Mesendoderm (in vitro differentiated cells): Measurements from ENCODE around the gene BTF3.
A peak's percentile ranks its signal among the peaks of the same experiment; 100 is the strongest.

ENCODE experiments used
- DNase-seq: peaks from one replicate; pipeline ENCODE4 v3.0.0; 2013
- H2AK5ac ChIP-seq: 2 replicates; pipeline ENCODE4 v1.6.1; 2013; ENCODE audit warnings: low read length, inconsistent platforms
- H2BK120ac ChIP-seq: 2 replicates; pipeline ENCODE4 v1.6.1; 2013; ENCODE audit warnings: low read depth, mild to moderate bottlenecking, low read length, moderate library complexity, mixed read lengths
- H2BK15ac ChIP-seq: replicated peaks from 2 replicates; pipeline ENCODE4 v1.6.1; 2013; ENCODE audit warnings: low read depth, mild to moderate bottlenecking, moderate library complexity
- H2BK5ac ChIP-seq: 2 replicates; pipeline ENCODE4 v1.6.1; 2013; ENCODE audit warnings: low read length, inconsistent platforms
- H3K18ac ChIP-seq: 2 replicates; pipeline ENCODE4 v1.6.1; 2013; ENCODE audit warnings: mild to moderate bottlenecking, low read length, mixed read lengths
- H3K23ac ChIP-seq: one replicate; pipeline ENCODE4 v1.6.1; 2013; ENCODE audit warnings: low read length
- H3K27ac ChIP-seq: 2 replicates; pipeline ENCODE4 v1.5.1; 2013; ENCODE audit warnings: low read depth, mild to moderate bottlenecking, inconsistent platforms, low read length, moderate library complexity
- H3K27me3 ChIP-seq: 2 replicates; pipeline ENCODE4 v1.6.1; 2013; ENCODE audit warnings: low read length, control low read depth, mild to moderate bottlenecking, inconsistent platforms; ENCODE audit not compliant: insufficient read depth, poor library complexity
- H3K36me3 ChIP-seq: 2 replicates; pipeline ENCODE4 v1.6.1; 2013; ENCODE audit warnings: low read length, inconsistent platforms; ENCODE audit not compliant: control insufficient read depth, insufficient read depth
- H3K4ac ChIP-seq: one replicate; pipeline ENCODE4 v1.6.1; 2013; ENCODE audit warnings: low read depth, mild to moderate bottlenecking, low read length, moderate library complexity
- H3K4me1 ChIP-seq: 2 replicates; pipeline ENCODE4 v1.6.1; 2013; ENCODE audit warnings: low read depth, low read length, inconsistent platforms; ENCODE audit not compliant: control insufficient read depth
- H3K4me2 ChIP-seq: 2 replicates; pipeline ENCODE4 v1.6.1; 2013; ENCODE audit warnings: low read length
- H3K4me3 ChIP-seq: 2 replicates; pipeline ENCODE4 v1.5.1; 2013; ENCODE audit warnings: mild to moderate bottlenecking, low read length
- H3K56ac ChIP-seq: one replicate; pipeline ENCODE4 v1.6.1; 2013; ENCODE audit warnings: low read length
- H3K79me1 ChIP-seq: 2 replicates; pipeline ENCODE4 v1.6.1; 2013; ENCODE audit warnings: low read length, inconsistent platforms
- H3K79me2 ChIP-seq: 2 replicates; pipeline ENCODE4 v1.6.1; 2013; ENCODE audit warnings: mild to moderate bottlenecking, low read length; ENCODE audit not compliant: control insufficient read depth, insufficient read depth
- H3K9ac ChIP-seq: 2 replicates; pipeline ENCODE4 v1.6.1; 2013; ENCODE audit warnings: low read length, inconsistent platforms
- H4K5ac ChIP-seq: one replicate; pipeline ENCODE4 v1.6.1; 2013; ENCODE audit warnings: low read length
- H4K8ac ChIP-seq: one replicate; pipeline ENCODE4 v1.6.1; 2013; ENCODE audit warnings: low read depth, mild to moderate bottlenecking, control low read depth, low read length, moderate library complexity
- WGBS: extraction: QIAGEN DNeasy Blood & Tissue Kit; methylation state at CpG from one replicate; pipeline ENCODE4 v1.1.7; 2013; ENCODE audit warnings: low lambda C conversion rate, missing lambda C conversion rate; ENCODE audit not compliant: insufficient coverage; ENCODE audit errors: extremely low coverage; 5-methylcytosine and 5-hydroxymethylcytosine counted together

The BTF3 gene

DNA sequence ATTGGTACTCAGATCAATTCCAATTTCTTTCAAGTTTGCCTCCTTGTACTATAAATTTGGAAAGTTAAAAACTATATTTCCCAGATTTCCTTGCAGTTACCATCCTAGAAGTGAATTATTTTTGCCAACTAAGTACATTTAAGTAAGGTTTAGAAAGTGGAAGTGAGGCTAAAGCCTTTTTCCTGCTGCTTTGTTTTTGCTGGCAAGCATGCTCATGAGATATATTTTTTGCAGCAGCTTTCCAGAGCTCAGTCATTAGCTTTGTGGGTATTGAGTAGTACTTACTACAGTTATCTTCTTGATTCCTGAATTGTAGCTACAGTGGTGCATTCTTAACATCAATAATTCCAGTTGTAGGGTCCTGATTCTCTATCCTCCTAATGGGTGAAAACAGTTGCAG is 3.5 kb upstream of the BTF3 start:
- no peak for DNase-seq

DNA sequence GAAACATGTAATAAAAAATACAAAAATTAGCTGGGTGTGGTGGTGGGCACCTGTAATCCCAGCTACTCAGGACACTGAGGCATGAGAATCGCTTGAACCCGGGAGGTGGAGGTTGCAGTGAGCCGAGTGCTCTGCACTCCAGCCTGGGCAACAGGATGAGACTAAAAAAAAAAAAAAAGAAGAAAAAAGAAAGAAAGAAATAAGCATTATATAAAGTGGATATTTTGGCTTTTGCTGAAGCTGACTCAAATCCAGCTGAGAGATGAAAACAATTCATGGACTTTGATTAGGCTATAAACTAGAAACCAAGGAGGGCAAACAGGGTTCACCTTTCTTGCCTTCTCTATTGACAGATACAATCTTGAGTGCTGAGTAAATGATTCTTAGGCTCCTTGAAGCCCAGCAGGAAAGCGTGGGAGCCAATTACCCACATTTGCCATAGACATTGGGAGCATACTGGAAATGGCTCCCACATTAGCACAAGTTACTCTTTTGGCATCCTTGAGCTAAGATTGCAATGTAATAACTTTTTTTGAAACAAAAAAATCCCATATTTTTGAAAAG is 2.4 kb upstream of the BTF3 start:
- no peak overlapping the region for H3K18ac ChIP-seq
- H3K4me1 ChIP-seq: peaks cover 3% of the 10 kb centered on the region
- no peak overlapping the region for H3K56ac ChIP-seq
- no peak overlapping the region for H3K4ac ChIP-seq
- H3K4me3 ChIP-seq: no peak overlapping the region
- DNase-seq: peak; percentile 22
- no peaks in the 10 kb centered on the region for H3K79me1 ChIP-seq
- H4K5ac ChIP-seq: no peak overlapping the region
- WGBS: no CpG with 5 or more reads among the region's 4 CpGs
- no peak overlapping the region for H3K4me2 ChIP-seq
- H3K9ac ChIP-seq: no peak overlapping the region
- no peak overlapping the region for H3K27ac ChIP-seq
- H3K27me3 ChIP-seq: no peaks in the 10 kb centered on the region
- peaks cover 20% of the 10 kb centered on the region for H3K79me2 ChIP-seq
- H3K36me3 ChIP-seq: no peaks in the 10 kb centered on the region
- no peak overlapping the region for H3K23ac ChIP-seq
- H2BK120ac ChIP-seq: no peak overlapping the region
- no peak overlapping the region for H2BK5ac ChIP-seq
- H2AK5ac ChIP-seq: no peak overlapping the region
- H2BK15ac ChIP-seq: no peak overlapping the region
- H4K8ac ChIP-seq: no peak overlapping the region

More for the DNA sequence above, 3.5 kb upstream of the BTF3 start:
- no peaks in the 10 kb centered on the region for H3K79me1 ChIP-seq
- no peak overlapping the region for H2AK5ac ChIP-seq
- no peak overlapping the region for H3K56ac ChIP-seq
- no peak overlapping the region for H3K4me3 ChIP-seq
- H3K18ac ChIP-seq: no peak overlapping the region
- H3K4me2 ChIP-seq: no peak overlapping the region
- H3K27ac ChIP-seq: no peak overlapping the region
- peaks cover 3% of the 10 kb centered on the region for H3K4me1 ChIP-seq
- no peaks in the 10 kb centered on the region for H3K27me3 ChIP-seq
- H3K36me3 ChIP-seq: no peaks in the 10 kb centered on the region
- H2BK120ac ChIP-seq: no peak overlapping the region
- H4K5ac ChIP-seq: no peak overlapping the region
- no peak overlapping the region for H2BK15ac ChIP-seq
- no peak overlapping the region for H3K4ac ChIP-seq
- H3K9ac ChIP-seq: no peak overlapping the region
- H3K79me2 ChIP-seq: peaks cover 14% of the 10 kb centered on the region
- H3K23ac ChIP-seq: no peak overlapping the region
- no peak overlapping the region for H4K8ac ChIP-seq
- H2BK5ac ChIP-seq: no peak overlapping the region

DNA sequence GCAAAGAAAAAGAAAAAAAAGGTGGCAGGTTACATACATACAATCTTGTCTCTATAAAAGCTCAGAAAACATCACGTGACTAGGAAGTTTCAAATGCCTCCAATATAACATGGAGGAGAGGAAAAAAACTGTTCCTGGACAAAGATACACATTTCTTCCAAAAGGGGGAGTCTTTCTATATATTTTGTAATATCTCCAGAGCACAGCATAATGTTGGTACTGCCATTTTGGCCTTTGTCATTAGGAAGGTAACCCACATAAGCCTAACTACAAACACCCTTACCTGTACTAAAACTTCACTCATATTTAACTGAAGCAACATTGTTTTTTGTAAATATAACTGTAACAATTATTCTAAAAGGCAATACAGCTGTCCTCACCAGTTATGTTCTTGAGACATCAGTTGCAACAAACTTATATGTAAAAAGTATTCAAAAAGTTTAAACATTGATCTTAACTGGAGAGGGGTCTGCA is 1.2 kb upstream of the BTF3 start:
- H4K5ac ChIP-seq: no peak overlapping the region
- no peak overlapping the region for H4K8ac ChIP-seq
- peaks cover 3% of the 10 kb centered on the region for H3K4me1 ChIP-seq
- H3K56ac ChIP-seq: no peak overlapping the region
- no peak overlapping the region for H2BK15ac ChIP-seq
- no peak overlapping the region for H2AK5ac ChIP-seq
- H3K36me3 ChIP-seq: no peaks in the 10 kb centered on the region
- peak; percentile 45 for DNase-seq
- no peak overlapping the region for H3K27ac ChIP-seq
- no peaks in the 10 kb centered on the region for H3K27me3 ChIP-seq
- H3K9ac ChIP-seq: no peak overlapping the region
- WGBS: no CpG with 5 or more reads among the region's 1 CpG
- no peak overlapping the region for H3K23ac ChIP-seq
- H3K4me3 ChIP-seq: no peak overlapping the region
- no peak overlapping the region for H3K4ac ChIP-seq
- H3K79me1 ChIP-seq: no peaks in the 10 kb centered on the region
- no peak overlapping the region for H2BK5ac ChIP-seq
- no peak overlapping the region for H2BK120ac ChIP-seq
- no peak overlapping the region for H3K4me2 ChIP-seq
- H3K18ac ChIP-seq: no peak overlapping the region
- peaks cover 27% of the 10 kb centered on the region for H3K79me2 ChIP-seq

DNA sequence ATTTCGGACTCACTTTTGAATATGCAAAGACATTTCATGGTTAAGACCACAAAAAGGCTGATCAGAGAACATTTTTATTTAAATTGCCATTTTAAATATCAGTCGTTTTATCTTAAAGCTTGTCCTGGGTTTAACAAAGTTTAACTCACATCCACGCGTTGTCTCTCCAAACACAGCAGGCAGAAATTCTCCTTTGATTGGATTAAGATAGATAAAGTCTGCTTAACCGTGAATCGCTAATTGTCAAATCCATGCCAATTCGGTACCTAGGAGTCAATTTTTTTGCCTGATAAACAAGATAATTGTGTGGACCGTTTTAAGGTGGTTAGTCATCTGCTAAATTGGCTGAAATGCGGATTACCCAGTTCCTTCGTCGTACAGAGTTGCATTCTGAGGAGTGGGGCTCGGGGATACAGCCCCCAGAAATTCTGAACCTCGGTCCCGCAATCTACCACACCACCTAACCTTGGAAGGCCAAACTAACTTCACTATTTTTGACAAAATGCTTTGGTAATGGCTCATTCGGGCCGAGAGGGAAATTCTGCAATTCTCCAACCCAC is 665 bp upstream of the BTF3 start:
- peak overlapping the region; percentile 49 for H3K4me3 ChIP-seq
- peak overlapping the region; percentile 57 for H3K18ac ChIP-seq
- no peak overlapping the region for H3K23ac ChIP-seq
- H2AK5ac ChIP-seq: peak overlapping the region; percentile 51
- no peak overlapping the region for H2BK120ac ChIP-seq
- H3K36me3 ChIP-seq: no peaks in the 10 kb centered on the region
- DNase-seq: peak; percentile 75
- H3K27ac ChIP-seq: peak overlapping the region; percentile 82
- peaks cover 3% of the 10 kb centered on the region for H3K4me1 ChIP-seq
- peak overlapping the region; percentile 6 for H2BK5ac ChIP-seq
- H3K56ac ChIP-seq: peak overlapping the region; percentile 98
- H3K9ac ChIP-seq: peak overlapping the region; percentile 99
- peaks cover 29% of the 10 kb centered on the region for H3K79me2 ChIP-seq
- no peak overlapping the region for H4K5ac ChIP-seq
- H2BK15ac ChIP-seq: no peak overlapping the region
- WGBS: no CpG with 5 or more reads among the region's 16 CpGs
- no peak overlapping the region for H3K4ac ChIP-seq
- H4K8ac ChIP-seq: no peak overlapping the region
- peak overlapping the region; percentile 72 for H3K4me2 ChIP-seq
- no peaks in the 10 kb centered on the region for H3K79me1 ChIP-seq
- H3K27me3 ChIP-seq: no peaks in the 10 kb centered on the region

DNA sequence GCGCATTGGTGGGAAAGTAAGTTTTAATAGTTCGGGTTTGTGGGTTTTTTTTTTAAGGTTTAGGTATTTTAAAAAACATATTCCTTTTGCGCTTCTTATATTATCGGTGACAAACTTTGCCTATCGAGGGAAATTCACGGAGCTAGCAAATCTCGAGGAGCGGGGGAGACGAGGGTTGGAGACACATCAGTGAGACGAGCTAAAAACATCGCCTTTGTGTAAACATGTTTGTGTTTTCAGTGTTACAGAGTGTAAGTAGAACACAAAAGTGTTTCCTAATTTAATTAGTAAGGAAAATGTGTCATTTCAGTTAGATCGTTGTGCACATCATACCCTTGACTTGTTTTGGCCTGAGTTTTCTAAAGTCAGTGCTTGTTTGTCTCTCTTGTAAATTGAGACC is 945 bp downstream of the BTF3 start:
- no peak for DNase-seq
- no CpG with 5 or more reads among the region's 12 CpGs for WGBS
- peaks cover 29% of the 10 kb centered on the region for H3K79me2 ChIP-seq
- peak overlapping the region; percentile 98 for H3K56ac ChIP-seq
- no peak overlapping the region for H3K23ac ChIP-seq
- no peak overlapping the region for H4K5ac ChIP-seq
- H3K27ac ChIP-seq: no peak overlapping the region
- H3K4me3 ChIP-seq: peak overlapping the region; percentile 95
- peak overlapping the region; percentile 99 for H3K9ac ChIP-seq
- no peak overlapping the region for H3K18ac ChIP-seq
- H2AK5ac ChIP-seq: no peak overlapping the region
- H2BK15ac ChIP-seq: no peak overlapping the region
- H3K79me1 ChIP-seq: peaks cover 4% of the 10 kb centered on the region
- H2BK5ac ChIP-seq: no peak overlapping the region
- H3K4me2 ChIP-seq: peak overlapping the region; percentile 42
- H3K27me3 ChIP-seq: no peaks in the 10 kb centered on the region
- peaks cover 4% of the 10 kb centered on the region for H3K36me3 ChIP-seq
- H2BK120ac ChIP-seq: no peak overlapping the region
- H3K4me1 ChIP-seq: peaks cover 3% of the 10 kb centered on the region
- no peak overlapping the region for H3K4ac ChIP-seq
- H4K8ac ChIP-seq: no peak overlapping the region

DNA sequence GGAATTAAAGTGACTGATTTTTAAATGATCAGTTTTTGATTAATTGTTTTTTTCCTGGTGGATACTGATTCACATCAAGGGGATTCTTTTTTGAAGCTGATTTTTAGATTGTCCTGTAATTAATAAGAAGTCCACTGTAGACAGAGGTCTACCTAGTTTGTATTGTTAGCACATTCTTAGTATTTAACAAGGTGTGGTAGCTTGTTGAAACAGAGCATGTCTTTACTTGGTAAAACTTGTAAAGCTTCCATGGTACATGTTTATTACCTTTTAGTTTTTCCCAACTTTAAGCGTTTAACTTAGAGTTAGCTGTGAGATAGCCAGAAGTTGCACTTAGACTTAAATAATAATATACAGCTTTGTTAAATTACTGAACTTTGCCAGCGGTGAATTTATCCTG is 1.5 kb downstream of the BTF3 start:
- no peak for DNase-seq
- WGBS: no CpG with 5 or more reads among the region's 2 CpGs
- H3K79me2 ChIP-seq: peaks cover 29% of the 10 kb centered on the region
- no peak overlapping the region for H2BK15ac ChIP-seq
- no peak overlapping the region for H2AK5ac ChIP-seq
- peaks cover 3% of the 10 kb centered on the region for H3K4me1 ChIP-seq
- H3K18ac ChIP-seq: no peak overlapping the region
- peaks cover 4% of the 10 kb centered on the region for H3K79me1 ChIP-seq
- no peak overlapping the region for H4K8ac ChIP-seq
- H3K56ac ChIP-seq: no peak overlapping the region
- no peak overlapping the region for H3K23ac ChIP-seq
- no peak overlapping the region for H2BK5ac ChIP-seq
- H3K4me3 ChIP-seq: no peak overlapping the region
- no peak overlapping the region for H2BK120ac ChIP-seq
- peaks cover 4% of the 10 kb centered on the region for H3K36me3 ChIP-seq
- no peak overlapping the region for H3K4me2 ChIP-seq
- H3K4ac ChIP-seq: no peak overlapping the region
- H3K27me3 ChIP-seq: no peaks in the 10 kb centered on the region
- no peak overlapping the region for H3K27ac ChIP-seq
- H3K9ac ChIP-seq: peak overlapping the region; percentile 50
- no peak overlapping the region for H4K5ac ChIP-seq
